HG03159 (cell line): ENCODE data around the gene PCDH9.

Source experiments
- ATAC-seq: cut with Tn5 transposase; IDR thresholded peaks from one replicate; pipeline ENCODE4 v1.9.1; 2021; ENCODE audit warnings: mild to moderate bottlenecking, moderate library complexity; ENCODE audit not compliant: unreplicated experiment

The PCDH9 gene

DNA sequence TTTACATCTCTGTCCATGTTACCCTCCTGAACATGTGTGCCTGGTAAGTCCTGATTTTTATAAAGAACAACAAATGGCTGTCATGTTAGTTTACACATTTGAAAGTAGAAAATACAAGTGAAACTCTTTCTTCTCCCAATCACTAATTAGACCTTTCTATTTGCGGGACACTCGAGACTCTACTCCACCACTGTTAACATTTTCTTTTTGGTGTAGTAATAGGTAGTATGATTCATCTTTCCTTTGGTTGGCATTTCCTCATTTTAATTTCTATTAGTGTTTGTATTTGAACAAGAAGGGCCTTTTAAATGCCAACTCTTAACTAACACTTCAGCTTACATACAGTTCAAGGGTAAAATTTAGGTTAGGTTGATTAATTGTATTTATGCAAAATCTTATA lies 371.1 kb downstream of the PCDH9 start:
- no peak for ATAC-seq

DNA sequence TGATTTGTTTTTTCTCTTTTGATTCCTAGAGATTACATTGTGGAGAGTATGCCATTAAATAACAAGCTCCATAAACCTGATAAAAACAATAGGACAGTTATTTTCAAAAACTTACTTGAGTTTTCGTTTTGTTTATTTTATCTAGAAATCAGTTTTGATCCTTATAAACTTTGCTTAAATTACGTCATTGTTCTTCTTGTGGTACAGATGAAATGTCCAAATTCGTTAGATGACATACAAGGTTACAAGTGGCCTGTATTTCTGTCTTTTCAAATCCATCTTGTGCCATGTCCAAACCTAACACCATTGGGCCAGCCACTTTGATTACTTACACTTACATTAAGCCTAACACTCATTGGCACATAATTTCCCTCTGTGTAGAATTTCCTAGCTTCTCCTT lies 372.0 kb downstream of the PCDH9 start:
- ATAC-seq: no peak

GRCh38 chr13:66855131-66855530 lies 375.0 kb downstream of the PCDH9 start:
- ATAC-seq: no peak

- ATAC-seq: no peak
These were observed 376.6 kb downstream of the PCDH9 start for GRCh38 chr13:66853564-66853963.

DNA sequence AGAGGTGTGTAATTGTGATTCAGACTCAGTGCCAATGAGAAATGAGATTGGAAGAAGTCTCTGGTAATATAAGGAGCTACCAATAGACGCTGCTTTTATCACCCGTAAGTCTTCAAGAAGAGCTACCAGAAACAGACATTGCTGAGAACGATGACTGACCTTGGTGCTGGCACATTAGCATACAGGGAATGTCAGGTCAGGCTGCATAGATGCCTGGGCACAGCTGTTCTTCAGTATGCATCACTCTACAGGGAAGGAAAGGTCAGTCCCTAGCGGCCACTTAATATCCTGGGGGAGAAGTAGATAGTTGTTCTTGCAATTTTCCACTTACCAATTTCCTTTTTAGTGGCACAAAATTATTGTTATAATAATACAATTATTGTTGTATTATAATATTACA lies 380.4 kb downstream of the PCDH9 start:
- ATAC-seq: no peak

DNA sequence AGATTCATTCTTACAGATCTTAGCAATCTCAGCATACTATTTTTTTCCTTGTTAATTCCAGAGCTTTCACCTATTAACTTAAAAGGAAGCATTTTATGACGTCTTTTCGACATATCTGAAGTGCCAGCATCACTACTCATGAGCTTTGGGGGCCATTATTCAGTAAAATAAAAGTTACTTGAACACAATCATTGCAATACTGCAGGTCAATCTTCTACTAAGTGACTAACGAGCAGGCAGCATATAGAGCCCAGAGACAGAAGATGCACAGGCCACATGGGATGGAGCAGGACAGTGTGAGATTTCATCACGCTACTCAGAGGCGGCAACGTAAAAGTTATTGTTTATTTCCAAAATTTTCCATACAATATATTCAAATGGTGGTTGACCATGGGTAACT lies 382.6 kb downstream of the PCDH9 start:
- no peak for ATAC-seq

DNA sequence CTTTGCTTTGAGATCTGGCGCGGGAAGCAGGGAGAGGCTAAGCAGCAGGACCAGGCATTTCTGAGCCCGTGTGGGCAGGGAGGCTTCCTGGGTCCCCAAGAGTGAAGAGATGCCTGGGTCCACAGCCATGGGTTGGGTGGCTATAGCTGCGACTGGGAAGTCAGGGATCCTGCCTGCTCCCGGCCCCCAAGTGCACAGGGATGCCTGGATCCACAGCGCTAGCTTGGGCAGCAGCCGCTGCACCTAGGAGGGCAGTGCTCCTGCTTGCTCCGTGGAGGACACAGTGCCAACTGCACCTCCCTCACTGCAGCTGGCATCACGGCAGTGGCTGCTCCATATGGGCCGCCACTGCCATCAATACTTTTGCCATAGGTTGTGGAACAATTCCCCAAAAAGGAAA lies 384.7 kb downstream of the PCDH9 start:
- ATAC-seq: no peak

- ATAC-seq: no peak
These were observed 385.2 kb downstream of the PCDH9 start for GRCh38 chr13:66844933-66845332.

DNA sequence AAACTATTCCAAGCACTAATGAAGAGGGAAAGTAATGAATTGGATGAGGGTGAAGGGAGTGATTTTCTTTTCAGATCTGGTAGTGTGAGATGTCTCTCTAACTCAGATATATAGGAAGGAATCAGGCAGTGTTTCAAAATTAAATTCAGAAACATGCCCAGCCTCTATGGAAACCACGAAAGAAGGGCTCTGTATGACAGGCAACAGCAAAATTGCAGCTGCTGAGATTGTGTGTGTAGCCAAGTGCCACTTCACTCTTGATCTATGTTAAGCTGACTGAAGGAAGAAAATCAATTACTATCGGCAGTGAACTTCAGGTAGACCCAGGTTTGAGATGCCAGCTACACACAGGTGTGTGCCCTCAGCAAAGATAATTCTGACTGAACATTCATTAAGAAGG lies 387.4 kb downstream of the PCDH9 start:
- ATAC-seq: no peak

DNA sequence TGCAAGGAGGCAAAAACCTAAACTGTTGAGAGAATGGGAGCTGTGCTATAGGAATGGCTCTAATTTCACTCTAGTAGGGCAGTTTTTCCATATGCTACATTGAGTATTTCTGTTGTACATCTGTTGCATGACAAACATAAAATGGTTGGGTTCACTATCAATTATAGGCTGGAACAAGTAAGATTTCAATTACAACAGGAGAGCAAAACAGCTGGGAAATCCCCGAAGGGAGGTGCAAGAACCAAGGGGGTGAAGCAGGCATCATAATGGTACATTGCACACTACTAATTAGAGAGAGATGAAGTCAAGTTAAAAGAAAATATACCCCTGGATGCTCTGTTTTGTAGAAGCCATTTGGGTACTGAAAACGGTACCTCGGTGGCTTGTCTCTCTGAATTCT lies 389.5 kb downstream of the PCDH9 start:
- no peak for ATAC-seq

GRCh38 chr13:66837246-66837645 lies 392.9 kb downstream of the PCDH9 start:
- ATAC-seq: no peak

DNA sequence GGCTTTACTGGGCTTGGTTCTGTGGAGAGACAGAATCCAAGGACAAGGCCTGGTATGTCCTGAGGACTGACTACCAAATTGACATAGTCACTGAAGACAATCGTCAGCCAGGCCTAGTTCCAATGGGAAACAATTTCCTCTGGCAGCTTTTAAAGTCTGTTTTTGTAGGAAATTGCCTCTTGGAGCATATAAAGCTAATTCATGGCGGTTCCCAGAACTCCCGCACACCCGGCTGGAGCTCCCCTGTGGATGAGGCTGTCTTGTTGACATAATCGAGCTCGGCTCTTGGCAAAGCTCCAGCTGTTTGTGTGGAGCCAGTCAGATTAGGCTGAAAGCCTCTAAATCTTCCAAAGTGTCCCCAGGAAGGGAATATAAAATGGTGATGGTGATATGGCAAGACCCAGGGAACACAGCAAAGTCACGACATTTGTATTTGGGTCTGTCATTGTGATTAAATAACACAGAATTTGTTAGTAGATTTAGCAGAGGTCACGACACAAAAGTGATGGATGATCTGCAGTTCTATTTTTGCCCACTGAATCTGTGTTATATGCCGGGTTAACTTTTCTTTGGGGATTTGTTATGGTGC lies 395.0 kb downstream of the PCDH9 start:
- no peak for ATAC-seq

DNA sequence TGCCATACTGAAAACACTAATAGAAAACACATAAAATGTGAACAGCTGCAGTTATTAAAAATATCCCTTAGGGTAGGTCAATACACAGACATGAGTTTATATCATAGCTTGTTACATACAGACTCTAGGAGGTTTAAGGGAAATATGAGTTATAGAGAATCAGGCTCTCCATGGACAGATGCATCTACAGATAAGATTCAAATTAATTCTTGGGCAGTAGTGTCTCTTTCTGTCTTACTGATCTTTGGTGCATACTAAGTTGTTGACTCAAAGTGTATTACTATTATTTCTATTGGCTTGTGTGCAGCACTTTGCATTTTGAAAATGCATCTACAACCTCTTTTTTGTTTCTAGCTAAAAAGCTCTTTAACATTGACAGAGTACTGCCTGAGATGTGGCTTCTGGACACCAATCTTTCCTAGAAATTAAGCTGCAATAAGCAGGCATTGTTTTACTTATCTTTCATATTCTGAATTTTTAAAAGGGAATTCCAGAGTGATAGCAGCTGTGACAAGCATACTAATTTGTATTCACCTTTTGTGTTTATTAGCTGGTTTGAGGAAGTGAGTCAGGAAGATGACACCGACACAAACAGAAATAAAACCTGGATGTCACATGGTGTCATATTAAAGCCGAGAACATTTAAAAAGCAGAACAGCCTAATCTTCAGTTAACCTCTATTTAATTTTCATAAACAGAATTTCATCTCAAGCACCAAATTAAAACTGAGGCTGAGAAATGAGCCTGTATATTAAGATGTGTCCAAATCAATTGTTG lies 399.0 kb downstream of the PCDH9 start:
- peak; percentile 59 for ATAC-seq

GRCh38 chr13:66829803-66830202 lies 400.3 kb downstream of the PCDH9 start:
- ATAC-seq: no peak

DNA sequence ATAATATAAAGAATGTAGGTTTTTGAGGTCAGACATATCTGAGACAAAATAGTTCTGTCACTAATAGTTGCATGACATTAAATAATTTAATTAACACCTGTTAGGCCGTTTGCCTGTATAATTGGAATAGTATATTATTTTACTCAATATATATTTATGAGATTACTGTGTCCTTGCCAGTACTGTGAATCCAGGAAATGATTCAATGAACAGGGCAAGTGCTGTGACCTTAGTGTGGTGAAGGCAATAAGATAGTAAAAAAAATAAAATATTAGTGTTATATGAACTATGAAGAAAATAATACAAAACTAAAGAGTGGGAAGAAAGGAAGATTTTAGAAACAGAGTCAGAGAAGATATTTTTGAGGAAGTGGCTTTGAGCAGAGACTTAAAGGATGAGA lies 403.7 kb downstream of the PCDH9 start:
- ATAC-seq: no peak

GRCh38 chr13:66821551-66821950 lies 408.6 kb downstream of the PCDH9 start:
- no peak for ATAC-seq

DNA sequence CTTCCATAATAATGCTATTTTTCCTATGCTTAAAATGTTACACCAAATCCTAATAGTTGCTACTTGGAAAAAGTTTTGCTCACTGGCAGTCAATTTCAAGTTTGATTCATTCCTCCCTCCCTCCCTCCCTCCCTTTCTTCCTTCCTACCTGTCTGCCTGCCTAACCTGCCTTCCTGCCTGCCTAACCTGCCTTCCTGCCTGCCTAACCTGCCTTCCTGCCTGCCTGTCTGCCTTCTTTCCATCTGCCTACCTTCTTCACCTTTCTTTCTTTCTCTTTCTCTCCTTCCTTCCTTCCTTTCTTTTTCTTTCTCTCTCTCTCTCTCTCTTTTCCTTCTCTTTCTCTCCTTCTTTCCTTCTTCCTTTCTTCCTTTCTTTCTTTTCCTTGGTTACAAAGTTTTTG lies 418.7 kb downstream of the PCDH9 start:
- no peak for ATAC-seq

DNA sequence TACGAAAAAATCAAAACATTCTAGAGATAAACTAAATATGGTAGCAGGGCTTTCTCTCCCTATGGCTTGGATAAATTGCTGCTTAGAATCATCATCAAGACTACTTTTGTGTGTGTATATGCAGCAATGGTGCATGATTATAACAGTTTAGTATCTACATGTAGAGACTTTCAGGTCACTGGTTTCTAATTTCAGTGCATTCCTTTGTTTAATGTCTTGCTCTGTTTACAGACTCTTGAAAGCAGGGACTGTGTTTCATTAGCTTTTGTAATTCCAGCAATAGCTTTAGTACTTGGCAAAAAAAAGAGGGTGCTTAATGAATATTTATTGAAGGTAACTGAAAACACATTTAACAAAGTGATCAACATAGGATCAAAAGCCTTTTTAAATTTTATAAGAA lies 420.7 kb downstream of the PCDH9 start:
- ATAC-seq: no peak

GRCh38 chr13:66807251-66807650 lies 422.9 kb downstream of the PCDH9 start:
- no peak for ATAC-seq

- no peak for ATAC-seq
These were observed 424.5 kb downstream of the PCDH9 start for GRCh38 chr13:66805657-66806056.

DNA sequence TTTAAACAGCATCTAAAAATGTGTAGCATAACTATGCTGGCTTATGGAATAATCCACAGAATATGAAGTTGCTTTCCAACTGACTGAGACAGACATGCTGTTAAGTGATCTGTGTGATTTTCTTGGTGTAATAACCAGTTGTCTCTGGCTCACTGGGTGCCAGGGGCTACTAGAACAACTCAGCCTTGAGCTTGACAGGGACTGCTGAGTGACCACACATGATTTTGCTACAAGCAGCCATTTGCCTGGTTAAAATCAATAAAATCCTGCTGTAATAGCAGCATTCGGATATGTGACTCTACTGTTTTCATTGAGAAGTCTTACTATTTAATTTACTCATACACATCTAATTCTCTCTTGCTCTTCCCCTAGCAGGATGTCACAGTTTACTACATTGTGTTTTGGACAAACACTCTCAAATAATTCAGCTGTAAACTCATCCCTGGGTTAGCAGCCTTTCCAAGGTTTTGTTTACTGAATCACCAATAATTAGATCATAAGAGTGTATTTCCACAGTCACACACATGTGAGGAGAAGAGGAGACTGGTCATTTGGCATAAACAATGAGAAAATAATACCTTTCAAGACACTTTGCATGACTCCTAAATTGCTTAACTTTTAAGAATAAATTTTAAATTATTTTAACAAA lies 426.2 kb downstream of the PCDH9 start:
- ATAC-seq: no peak
